GM19025 (cell line): ENCODE data around the gene PKNOX2.

ENCODE experiments used
- ATAC-seq: cut with Tn5 transposase; IDR thresholded peaks from one replicate; pipeline ENCODE4 v1.9.1; 2021; ENCODE audit warnings: mild to moderate bottlenecking, low read depth, moderate library complexity; ENCODE audit not compliant: unreplicated experiment

Gene PKNOX2, protein sequence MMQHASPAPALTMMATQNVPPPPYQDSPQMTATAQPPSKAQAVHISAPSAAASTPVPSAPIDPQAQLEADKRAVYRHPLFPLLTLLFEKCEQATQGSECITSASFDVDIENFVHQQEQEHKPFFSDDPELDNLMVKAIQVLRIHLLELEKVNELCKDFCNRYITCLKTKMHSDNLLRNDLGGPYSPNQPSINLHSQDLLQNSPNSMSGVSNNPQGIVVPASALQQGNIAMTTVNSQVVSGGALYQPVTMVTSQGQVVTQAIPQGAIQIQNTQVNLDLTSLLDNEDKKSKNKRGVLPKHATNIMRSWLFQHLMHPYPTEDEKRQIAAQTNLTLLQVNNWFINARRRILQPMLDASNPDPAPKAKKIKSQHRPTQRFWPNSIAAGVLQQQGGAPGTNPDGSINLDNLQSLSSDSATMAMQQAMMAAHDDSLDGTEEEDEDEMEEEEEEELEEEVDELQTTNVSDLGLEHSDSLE

GRCh38 chr11:125164422-125165110 lies at the start of gene PKNOX2:
TSS of gene PKNOX2 (plus strand) at chr11:125164751. CDS start at chr11:125351306, 186,555 bp downstream.
- ATAC-seq: peak; percentile 58

DNA sequence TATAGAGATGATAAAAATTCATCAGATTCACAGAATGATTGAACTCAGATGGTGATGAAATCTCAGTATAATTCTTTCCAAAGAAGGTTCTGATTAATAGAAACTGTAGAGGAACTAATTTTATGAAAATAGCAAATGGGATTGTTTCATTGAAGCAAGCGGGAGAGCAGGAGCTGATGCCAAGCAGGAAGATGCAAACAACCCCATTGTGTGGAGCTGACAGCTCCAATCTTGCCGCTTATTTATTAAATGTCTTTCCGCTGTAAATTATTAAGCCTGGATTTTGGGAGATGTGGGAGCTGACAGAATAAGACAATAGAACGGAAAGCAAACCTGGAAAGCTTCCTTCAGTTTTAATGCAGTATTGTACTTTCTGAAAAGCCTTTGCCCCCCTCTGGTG lies 47.1 kb upstream of the PKNOX2 start:
- no peak for ATAC-seq

- ATAC-seq: no peak
These were observed 41.2 kb upstream of the PKNOX2 start for GRCh38 chr11:125123194-125123946.

GRCh38 chr11:125123947-125124617 lies 40.5 kb upstream of the PKNOX2 start:
- ATAC-seq: peak; percentile 89

GRCh38 chr11:125124618-125124992 lies 39.9 kb upstream of the PKNOX2 start:
- ATAC-seq: no peak

DNA sequence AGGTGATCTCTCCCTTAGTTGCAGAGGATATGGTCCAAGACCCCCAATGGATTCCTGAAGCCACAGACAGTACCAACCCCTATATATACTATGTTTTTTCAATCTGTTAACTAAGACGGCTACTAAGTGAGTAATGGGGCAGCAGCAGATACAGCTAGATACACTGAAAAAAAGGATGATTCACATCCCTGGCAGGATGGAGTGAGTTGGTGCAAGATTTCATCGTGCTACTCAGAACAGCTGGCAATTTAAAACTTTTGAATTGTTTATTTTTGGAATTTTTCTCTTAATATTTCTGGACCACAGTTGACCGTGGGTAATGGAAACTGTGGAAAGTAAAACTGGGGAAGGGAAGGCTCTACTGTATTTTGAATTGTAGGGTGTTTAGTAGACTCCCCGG lies 36.1 kb upstream of the PKNOX2 start:
- no peak for ATAC-seq

DNA sequence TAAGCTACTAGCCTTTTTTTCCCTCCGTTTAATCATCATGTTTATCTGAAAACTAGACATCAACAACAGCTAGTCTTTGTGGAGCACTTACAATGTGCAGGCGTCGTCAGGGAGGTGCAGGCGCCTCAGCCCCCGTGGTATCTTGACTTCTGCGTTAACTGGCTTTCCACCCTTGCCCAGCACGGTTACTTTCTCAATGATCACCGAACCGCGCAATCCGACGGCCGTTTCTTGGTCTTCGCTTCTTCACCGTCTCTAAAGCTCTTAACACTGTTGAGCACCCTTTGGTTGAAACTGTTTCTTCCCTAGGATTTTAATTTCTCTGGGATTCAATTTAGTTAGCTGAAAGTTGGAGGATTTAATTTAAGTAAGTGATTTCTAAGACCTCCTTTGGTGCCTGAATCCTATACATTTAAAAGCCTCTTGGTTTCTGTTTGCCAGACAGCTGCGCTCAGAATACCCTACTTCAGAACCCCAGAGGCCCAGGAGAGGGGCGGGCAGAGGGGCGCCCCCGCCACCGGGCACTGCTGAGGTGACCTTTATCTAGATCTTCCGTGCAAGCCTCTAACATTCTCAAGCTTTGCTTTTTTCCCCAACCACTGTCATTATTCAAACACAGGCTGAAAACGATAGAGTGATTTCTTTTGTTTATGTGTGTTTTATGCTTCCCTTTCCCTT lies 35.1 kb upstream of the PKNOX2 start:
- ATAC-seq: no peak

DNA sequence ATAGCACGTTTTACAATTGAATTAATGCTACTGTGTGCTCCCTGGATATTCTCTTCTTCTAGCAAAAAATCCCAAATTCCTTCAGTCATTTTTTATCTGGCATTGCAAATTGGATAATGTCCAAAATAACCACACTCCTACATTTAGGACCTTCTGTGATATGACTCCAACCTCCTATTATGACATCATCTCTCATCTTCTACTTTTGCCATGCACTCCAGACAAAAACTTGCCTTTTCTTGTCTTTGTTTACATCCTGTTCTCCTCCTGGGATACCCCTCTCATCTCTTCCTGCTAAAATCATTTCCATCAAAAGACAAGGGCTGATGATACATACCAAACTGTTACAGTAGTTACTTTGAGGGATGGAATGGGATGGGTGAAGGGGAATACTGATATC lies 32.5 kb upstream of the PKNOX2 start:
- no peak for ATAC-seq

DNA sequence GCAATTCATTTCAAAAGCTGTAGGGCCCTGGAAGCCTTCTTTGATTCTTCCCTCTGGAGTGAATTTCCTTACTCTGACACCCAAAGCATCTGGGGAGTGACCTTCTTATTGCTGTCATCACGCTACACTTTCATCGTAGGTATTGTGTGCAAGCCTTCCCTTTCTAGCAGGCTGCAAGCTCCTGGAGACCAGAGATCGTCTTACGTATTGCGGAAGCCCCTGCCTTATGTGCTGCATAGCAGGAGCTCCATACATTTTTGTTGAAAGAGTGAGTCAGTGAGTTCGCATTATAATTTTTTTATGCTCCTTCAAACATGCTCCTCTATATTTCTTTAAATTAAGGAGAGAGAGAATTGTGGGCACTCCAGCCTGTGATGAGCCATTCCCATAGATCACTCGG lies 32.0 kb upstream of the PKNOX2 start:
- ATAC-seq: no peak

- no peak for ATAC-seq
These were observed 28.6 kb upstream of the PKNOX2 start for GRCh38 chr11:125136001-125136400.

DNA sequence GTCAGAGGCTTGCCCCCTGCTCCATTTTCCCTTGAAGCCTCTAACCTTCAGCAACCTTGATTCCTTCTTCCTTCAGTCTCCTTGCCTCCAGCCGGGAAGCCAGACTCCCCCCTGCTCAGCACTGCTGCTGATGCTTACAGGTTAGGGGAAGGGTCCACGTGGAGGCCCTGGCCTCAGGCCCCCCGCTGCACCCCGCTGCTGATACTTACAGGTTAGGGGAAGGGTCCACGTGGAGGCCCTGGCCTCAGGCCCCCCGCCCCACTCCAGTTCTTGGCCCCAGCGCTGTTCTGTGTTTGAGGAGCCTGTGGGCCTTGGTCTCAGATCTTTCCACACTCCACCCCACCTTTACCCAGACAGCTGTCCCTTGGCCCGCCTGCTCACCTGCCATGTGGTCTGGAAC lies 25.6 kb upstream of the PKNOX2 start:
- ATAC-seq: no peak

- no peak for ATAC-seq
These were observed 24.8 kb upstream of the PKNOX2 start for GRCh38 chr11:125139778-125140177.

DNA sequence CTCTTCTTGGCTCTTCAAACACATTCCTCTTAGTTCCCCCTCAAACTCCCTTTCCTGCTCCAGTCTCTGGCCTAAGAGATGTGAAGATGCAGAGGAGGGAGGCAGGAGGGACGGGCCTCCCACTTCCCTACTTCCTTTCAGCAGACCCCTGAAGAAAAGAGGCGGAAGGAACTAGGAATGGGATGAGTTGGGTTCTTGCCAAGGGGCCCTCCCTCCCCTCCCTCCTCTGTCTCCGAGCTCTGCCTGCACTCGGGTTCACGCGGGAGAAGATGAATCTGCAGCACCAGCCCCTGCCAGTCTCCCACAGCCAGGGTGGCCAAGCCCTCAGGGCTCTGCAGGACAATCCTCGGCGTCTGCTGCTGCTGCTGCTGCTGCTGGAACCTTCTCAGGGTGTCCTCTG lies 24.3 kb upstream of the PKNOX2 start:
- no peak for ATAC-seq

DNA sequence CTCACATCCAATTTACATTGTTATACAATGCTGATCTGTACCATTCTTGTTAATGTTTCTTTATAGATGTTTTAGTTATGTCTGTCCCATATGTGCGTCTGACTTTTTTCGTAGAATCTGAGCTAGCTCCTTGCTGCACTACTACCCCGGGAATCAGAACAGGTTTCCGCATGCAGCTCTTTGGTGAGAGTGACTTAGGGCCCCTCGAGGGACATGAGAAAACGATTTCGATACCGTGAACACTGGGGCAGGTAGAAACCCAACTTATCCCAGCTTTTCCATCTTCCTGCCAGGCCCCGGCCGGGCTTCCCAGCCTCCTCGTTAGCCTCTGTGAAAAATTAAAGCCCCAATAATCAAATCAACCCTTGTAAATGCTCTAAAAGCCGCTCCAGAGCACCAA lies 23.4 kb upstream of the PKNOX2 start:
- no peak for ATAC-seq

DNA sequence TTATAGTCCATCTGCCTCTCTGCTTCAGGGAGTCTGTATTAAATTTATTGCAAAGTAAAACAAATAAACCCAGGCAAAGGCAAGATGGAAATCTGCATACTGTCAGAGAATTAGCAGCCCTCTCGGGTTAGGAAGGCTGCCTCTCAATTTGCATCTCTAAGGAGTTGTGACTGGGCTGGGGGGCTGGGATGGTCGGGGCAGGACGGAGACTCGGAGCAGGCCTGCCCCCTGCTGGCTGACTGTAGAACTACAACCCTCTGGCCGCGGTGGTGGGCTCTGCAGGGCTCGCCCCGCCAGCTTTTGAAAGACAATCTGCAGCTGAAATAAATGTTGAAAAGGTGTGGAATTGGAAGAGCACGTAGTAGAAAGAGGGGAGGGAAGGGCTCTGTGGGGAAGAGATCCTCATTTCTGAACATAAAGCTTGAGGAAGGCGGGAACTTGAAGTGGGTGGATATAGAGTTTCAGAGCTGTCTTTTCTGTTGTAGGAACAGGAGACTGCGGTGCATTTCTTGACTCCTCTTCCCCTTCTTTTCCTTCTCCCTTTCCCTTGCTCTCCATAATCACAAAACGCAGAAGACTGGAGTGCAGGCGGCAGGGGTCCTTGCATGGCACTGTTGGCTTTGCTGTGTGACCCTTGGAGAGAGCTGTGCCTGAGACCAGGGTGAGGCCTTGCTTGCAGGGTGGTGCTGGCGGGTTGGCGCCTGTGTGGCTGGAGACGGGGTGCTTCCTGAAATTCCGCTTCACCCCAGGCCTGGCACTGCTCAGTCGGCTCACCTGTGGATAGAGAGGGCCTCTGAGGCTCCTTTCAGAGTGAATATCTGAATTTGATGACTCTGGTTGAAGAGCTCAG lies 22.6 kb upstream of the PKNOX2 start:
- ATAC-seq: no peak

DNA sequence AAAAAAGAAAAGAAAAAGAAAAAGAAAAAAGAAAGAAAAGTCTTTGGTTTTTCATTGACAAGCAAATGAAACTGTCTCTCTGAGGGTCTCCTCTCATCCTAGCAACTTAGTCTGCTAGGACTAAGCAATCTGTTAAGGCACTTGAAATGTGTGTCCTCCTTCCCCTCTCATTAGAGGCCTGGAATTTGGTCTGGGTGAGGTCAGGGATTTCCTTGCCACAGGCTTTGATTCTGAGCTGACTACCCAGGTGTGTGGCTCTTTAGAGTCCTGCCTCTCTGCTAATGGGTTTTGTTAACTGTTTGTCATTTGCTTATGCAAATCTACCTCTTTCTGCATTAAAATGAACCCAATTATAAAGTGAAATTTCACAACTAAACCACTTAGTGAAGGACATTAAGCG lies 18.3 kb upstream of the PKNOX2 start:
- ATAC-seq: no peak

- ATAC-seq: no peak
These were observed 17.3 kb upstream of the PKNOX2 start for GRCh38 chr11:125147280-125147679.

DNA sequence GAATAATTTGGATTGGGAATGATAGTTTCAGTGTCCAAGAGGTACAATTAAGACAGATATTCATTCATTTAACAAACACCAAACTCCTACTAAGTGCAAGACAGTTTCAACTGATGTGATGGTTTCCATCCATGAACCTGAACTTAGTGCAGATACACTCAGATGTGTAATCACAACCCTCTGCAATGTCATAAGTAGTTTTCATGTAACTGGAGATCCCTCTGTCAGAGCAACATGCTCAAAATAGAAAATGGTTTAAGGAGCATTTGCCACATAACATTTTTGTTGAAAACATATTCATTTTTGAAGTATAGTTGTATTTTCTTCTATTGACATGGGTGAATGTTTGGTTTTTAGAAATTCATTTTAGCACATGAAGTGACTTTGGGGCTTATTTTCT lies 16.5 kb upstream of the PKNOX2 start:
- no peak for ATAC-seq

GRCh38 chr11:125148743-125149142 lies 15.8 kb upstream of the PKNOX2 start:
- ATAC-seq: no peak
